Breast epithelium (tissue), 4 donors: Measurements from ENCODE around the gene TCF7L1. TPM values are rescaled to one million over a fixed set of nuclear protein-coding genes. Genes with fewer than 3 reads are reported as not detected.
A peak's percentile ranks its signal among the peaks of the same experiment; 100 is the strongest.

Source experiments
- DNase-seq, 2 donors: peaks; one replicate each; pipeline ENCODE4 v3.0.0-alpha.2; 2019; ENCODE audit warnings: low spot score in 2 of 2
- H3K27ac ChIP-seq, 2 donors: fragments of 200-600 bp; sonication (generic) in 1 of 2; one replicate each; pipeline ENCODE4 v1.5.1; 2016 to 2019; ENCODE audit warnings: mild to moderate bottlenecking in 1 of 2
- H3K27me3 ChIP-seq, 2 donors: fragments of 200-600 bp; sonication (generic) in 1 of 2; one replicate each; pipeline versions ENCODE4 v1.5.1 to v1.6.0; 2017 to 2019; ENCODE audit warnings: control low read depth in 1 of 2, mild to moderate bottlenecking in 1 of 2
- H3K36me3 ChIP-seq: fragments of 200-600 bp; one replicate; pipeline ENCODE4 v1.5.1; 2019
- H3K4me1 ChIP-seq, 2 donors: fragments of 200-600 bp; sonication (generic); one replicate each; pipeline ENCODE4 v1.5.1; 2016 to 2019; ENCODE audit warnings: control low read depth in 1 of 2
- H3K4me3 ChIP-seq, 3 donors: fragments of 200-600 bp; sonication (generic); 1 replicate in 2 of 3; 2 replicates in 1 of 3; pipeline ENCODE4 v1.5.1; 2016 to 2019; ENCODE audit warnings: mild to moderate bottlenecking in 3 of 3, moderate library complexity in 2 of 3
- H3K9me3 ChIP-seq, 2 donors: fragments of 200-600 bp; sonication (generic) in 1 of 2; one replicate each; pipeline ENCODE4 v1.5.1; 2016 to 2019; ENCODE audit warnings: control low read depth in 1 of 2
- POLR2A ChIP-seq: fragments of 450-650 bp; IDR thresholded peaks from one replicate; pipeline ENCODE4 v1.6.1; 2016; ENCODE audit warnings: antibody characterized with exemption, mild to moderate bottlenecking, moderate library complexity
- POLR2AphosphoS5 ChIP-seq, 3 donors: sonication (generic); formaldehyde crosslinking; IDR thresholded peaks; one replicate each; pipeline ENCODE4 v1.6.1; 2017; ENCODE audit warnings: antibody characterized with exemption in 3 of 3
- intact Hi-C: fragments of 100-400 bp; cut with DNase I; formaldehyde crosslinking; loops from one replicate; pipeline ENCODE4 v1.15.1; 2023; ENCODE audit warnings: low total_unique reads
- total RNA-seq, 3 donors: library from RNA; depleted of rRNA; stranded (reverse); fragments of >200 nt; gene quantifications; one replicate each; pipeline ENCODE4 v1.1.0, GENCODE V29; 2016
- TF ChIP-seq, protein P1 (sequence below), 3 donors: fragments of 450-650 bp; IDR thresholded peaks; one replicate each; pipeline ENCODE4 v1.5.1; 2016 to 2017; ENCODE audit warnings: antibody characterized with exemption in 3 of 3, mild to moderate bottlenecking in 3 of 3, moderate library complexity in 3 of 3

TCF7L1 gene
- total RNA-seq, 3 donors from 2014 or later: 3.4 to 6.9 (median 5.9) TPM

DNA sequence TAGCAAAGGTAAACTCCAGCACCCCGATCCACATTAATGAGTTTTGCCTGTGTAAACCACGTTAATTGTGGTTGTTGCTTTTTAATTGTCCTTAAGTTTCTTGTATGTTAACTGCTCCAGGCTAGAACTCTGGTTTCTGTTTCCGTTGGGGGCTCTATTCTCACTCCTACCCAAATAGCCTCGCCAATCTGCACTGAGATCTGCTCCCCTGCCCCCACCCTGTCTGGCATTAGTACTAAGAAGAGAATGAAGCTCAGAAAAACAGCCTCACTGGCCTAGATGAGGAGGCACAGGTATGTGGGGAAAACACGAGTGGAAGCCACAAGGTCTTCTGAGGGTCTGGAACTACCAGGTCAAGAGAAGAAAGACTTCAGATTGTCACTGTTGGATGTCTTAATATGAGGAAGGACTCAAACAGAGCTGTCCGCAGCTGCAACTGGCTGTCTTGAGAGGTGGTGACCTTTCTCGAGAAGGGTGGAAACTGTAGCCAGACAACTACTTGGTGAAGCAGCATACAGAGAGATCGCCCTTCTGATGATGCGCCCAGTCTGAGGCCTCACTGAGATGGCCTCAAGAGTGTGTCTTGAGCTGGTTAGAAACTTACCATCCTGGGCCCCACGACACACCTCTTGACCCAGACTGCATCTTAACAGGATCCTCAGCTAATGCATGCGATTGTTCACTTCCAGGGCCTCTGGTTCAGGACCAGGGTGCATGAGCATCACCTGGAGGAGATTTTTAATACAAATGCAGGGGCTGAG, 121.5 kb downstream of the TCF7L1 start:
- H3K4me1 ChIP-seq: peaks cover 37 to 42% of the 10 kb centered on the region in 2 donors
- TF ChIP-seq, protein P1, sequence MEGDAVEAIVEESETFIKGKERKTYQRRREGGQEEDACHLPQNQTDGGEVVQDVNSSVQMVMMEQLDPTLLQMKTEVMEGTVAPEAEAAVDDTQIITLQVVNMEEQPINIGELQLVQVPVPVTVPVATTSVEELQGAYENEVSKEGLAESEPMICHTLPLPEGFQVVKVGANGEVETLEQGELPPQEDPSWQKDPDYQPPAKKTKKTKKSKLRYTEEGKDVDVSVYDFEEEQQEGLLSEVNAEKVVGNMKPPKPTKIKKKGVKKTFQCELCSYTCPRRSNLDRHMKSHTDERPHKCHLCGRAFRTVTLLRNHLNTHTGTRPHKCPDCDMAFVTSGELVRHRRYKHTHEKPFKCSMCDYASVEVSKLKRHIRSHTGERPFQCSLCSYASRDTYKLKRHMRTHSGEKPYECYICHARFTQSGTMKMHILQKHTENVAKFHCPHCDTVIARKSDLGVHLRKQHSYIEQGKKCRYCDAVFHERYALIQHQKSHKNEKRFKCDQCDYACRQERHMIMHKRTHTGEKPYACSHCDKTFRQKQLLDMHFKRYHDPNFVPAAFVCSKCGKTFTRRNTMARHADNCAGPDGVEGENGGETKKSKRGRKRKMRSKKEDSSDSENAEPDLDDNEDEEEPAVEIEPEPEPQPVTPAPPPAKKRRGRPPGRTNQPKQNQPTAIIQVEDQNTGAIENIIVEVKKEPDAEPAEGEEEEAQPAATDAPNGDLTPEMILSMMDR (IDR thresholded peaks at IDR 0.05): no peak
- TF ChIP-seq POLR2A (no peak), POLR2AphosphoS5 (IDR thresholded peaks at IDR 0.05) (no peak)
- intact Hi-C loops: no loop called here
- no peaks in the 10 kb centered on the region for H3K27me3 ChIP-seq
- no peak for DNase-seq
- no peaks in the 10 kb centered on the region for H3K9me3 ChIP-seq
- H3K27ac ChIP-seq: peak overlapping the region; percentile 86 to 97
- H3K36me3 ChIP-seq: no peaks in the 10 kb centered on the region
- no peak overlapping the region for H3K4me3 ChIP-seq

DNA sequence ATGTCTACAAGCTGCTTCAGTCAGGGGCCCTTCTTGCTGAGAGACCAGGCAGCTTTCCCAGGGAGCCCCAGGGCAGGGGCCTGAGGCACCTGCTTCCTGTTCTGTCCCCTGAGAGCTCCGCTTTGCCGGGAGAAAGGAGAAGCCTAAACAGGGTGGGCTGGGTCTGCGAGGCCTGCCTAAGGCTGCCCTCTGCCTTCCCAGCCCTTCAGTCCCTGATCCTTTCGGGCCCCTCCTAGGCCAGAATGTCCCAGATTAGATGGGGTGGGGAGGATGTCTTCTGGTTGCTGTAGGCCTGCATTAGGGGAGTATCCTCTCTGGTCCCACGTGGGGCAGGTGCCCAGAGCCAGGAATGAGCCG, 122.2 kb downstream of the TCF7L1 start:
- peaks cover 37 to 46% of the 10 kb centered on the region in 2 donors for H3K4me1 ChIP-seq
- H3K4me3 ChIP-seq: peak overlapping the region in 1 of 3 donors; percentile 48
- intact Hi-C loops: no loop called here
- peak overlapping the region; percentile 86 to 97 for H3K27ac ChIP-seq
- H3K36me3 ChIP-seq: no peaks in the 10 kb centered on the region
- TF ChIP-seq, protein P1 (IDR thresholded peaks at IDR 0.05): no peak
- no peak for DNase-seq
- H3K27me3 ChIP-seq: no peaks in the 10 kb centered on the region
- no peaks in the 10 kb centered on the region for H3K9me3 ChIP-seq

DNA sequence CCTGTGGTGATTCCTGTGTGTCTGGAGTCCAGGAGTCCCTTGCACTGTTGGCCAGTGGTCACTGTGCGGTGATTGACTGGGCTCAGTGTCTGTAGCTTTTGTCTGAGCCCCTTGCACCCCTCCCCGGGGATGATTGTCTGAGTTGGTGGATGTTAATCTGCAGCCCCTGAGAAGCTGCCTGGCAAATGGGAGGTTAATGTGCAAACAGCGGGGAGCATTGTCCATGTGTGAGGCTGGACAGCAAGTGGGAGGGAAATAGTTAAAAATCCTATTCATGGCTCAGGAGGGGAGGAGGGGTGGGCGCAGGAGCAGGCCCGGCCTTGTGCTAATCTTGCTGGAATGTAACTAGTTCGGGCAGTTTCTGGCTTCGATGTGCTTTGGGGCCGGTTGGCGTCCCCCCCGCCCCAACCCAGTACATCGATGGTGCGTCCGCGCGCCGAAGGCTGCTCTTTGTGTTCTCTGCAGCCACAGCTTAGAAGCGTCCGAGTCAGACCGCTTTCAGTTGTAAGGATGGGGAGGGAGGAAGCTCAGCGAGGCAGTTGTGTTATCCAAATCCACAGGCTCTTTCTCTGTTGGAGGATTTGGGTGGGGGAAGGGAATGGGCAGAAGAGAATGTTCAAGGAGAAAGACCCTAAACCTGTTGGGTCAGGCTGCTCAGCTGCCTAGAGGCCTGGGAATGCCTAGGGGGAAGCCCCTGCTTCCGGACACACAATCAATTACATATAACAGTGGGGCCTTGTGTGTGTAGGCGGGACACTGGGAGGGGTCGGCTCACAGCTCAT, 122.8 kb downstream of the TCF7L1 start:
- no peaks in the 10 kb centered on the region for H3K36me3 ChIP-seq
- peak overlapping the region; percentile 5 to 48 (median 25) for H3K4me3 ChIP-seq
- intact Hi-C loops: no loop called here
- no peak for TF ChIP-seq POLR2AphosphoS5 (IDR thresholded peaks at IDR 0.05)
- no peak for TF ChIP-seq POLR2A
- TF ChIP-seq, protein P1 (IDR thresholded peaks at IDR 0.05): no peak
- no peaks in the 10 kb centered on the region for H3K27me3 ChIP-seq
- H3K9me3 ChIP-seq: no peaks in the 10 kb centered on the region
- DNase-seq: peak in 1 of 2 donors; percentile 76
- peak overlapping the region; percentile 86 to 97 for H3K27ac ChIP-seq
- peaks cover 37 to 46% of the 10 kb centered on the region in 2 donors for H3K4me1 ChIP-seq

DNA sequence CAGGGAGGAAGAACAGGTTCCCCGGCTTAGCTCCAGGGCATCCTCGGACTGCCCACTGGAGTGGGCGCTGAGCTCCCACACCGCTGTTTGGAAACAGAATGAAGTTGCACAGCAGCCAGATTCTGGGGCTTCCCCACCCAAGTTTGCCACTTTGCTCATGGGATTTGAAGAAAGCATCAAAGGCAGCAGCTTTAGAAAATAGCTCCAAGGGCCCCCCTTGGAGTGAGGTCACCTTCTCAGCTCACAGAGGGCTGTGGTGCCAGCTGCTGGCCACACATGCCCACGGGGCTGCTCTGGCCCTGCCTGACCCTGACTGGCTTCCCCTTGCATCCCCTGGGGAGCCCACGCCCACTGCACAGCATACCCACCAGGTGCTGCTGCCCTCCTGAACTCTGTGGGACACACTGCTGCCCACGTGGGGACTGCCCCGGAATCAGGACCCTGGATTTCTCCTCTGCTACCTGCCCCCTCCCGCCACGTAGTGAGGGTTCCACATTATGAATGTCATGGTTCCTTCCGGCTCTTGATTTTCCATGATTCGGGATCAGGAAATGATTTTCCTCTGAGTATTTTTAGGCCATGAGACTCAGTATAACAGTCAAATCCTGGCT, 124.3 kb downstream of the TCF7L1 start:
- peaks cover 37 to 46% of the 10 kb centered on the region in 2 donors for H3K4me1 ChIP-seq
- H3K27ac ChIP-seq: peak overlapping the region; percentile 86 to 97
- no peak for DNase-seq
- peak overlapping the region in 1 of 3 donors; percentile 40 for H3K4me3 ChIP-seq
- H3K27me3 ChIP-seq: no peaks in the 10 kb centered on the region
- H3K9me3 ChIP-seq: no peaks in the 10 kb centered on the region
- H3K36me3 ChIP-seq: no peaks in the 10 kb centered on the region
- intact Hi-C loops: no loop called here
- TF ChIP-seq, protein P1 (IDR thresholded peaks at IDR 0.05): no peak
- TF ChIP-seq POLR2AphosphoS5 (IDR thresholded peaks at IDR 0.05): peak in 1 of 3 donors; percentile 11
